Measurements from ENCODE around the gene DEXI.
"Not testable (repeated sequence)": the region's sequence is repeated elsewhere in the genome, so short reads cannot be mapped to it uniquely, and the experiment has no call there.

DEXI gene

DNA sequence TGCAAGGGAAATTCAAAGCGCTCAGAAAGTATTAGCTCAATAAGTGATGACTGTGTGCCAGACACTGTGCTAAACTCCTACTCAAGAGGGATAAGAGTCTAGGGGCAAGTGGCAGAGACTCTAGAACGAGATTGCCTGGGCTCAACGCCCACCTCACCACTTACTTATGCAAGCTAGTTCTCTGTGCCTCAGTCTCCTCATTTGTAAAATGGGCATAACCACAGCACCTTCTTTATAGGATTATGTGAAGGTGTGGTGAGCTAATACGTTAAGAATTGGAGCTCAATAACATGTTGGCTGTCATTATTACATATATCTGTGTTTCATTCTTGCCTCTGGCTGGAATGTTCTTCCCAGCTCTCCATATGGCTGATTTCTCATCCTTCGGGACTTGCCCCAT is 15.4 kb downstream of the DEXI start:
- no peak for TF ChIP-seq ARNT (IDR thresholded peaks at IDR 0.05)
- no peak for TF ChIP-seq FOXA1 (IDR thresholded peaks at IDR 0.05)
- TF ChIP-seq BHLHE40 (IDR thresholded peaks at IDR 0.05; ENCODE audit: borderline replicate concordance), result no peak
- no peak for TF ChIP-seq TARDBP (IDR thresholded peaks at IDR 0.05)
- no peak for TF ChIP-seq L3MBTL2 (conservative IDR thresholded peaks at IDR 0.05)
- TF ChIP-seq ZNF384 (IDR thresholded peaks at IDR 0.05), result no peak
- no peak for TF ChIP-seq ELF4 (IDR thresholded peaks at IDR 0.05)
- TF ChIP-seq HDGF (IDR thresholded peaks at IDR 0.05; ENCODE audit: borderline replicate concordance), result no peak
- no peak for TF ChIP-seq NFRKB (IDR thresholded peaks at IDR 0.05)
- no peak for TF ChIP-seq FOXM1 (IDR thresholded peaks at IDR 0.05; ENCODE audit: borderline replicate concordance)
- TF ChIP-seq FOXK2 (IDR thresholded peaks at IDR 0.05), result no peak
- TF ChIP-seq LEF1 (IDR thresholded peaks at IDR 0.05; ENCODE audit: borderline replicate concordance), result no peak
- DNase-seq (ENCODE audit: extremely low spot score), result no peak
- ChIA-PET CTCF (no interaction called here), POLR2A (no interaction called here)

DNA sequence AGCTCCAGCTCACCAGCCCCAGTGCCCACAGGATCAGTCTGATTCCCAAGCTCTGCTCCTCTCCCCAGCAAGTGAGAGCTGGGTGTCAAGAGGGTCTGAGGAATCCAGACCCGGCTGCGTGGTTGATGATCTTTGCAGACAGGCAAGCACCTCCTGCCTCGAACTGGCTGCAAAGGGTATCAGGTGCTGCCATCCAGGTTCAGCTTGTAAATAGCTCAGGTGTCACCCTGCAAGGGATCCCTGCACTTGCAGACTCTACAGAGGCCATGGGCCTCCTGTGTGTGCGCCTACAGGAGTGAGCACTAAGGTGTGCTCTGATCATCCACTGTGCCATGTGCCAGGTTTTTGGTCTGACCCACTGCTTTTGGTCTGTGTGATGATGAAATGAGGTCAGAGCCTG is 16.2 kb downstream of the DEXI start:
- no peak for DNase-seq (ENCODE audit: extremely low spot score)
- no peak for TF ChIP-seq ELF4 (IDR thresholded peaks at IDR 0.05)
- TF ChIP-seq BHLHE40 (IDR thresholded peaks at IDR 0.05; ENCODE audit: borderline replicate concordance), result no peak
- TF ChIP-seq ZNF384 (IDR thresholded peaks at IDR 0.05), result no peak
- TF ChIP-seq LEF1 (IDR thresholded peaks at IDR 0.05; ENCODE audit: borderline replicate concordance), result no peak
- no peak for TF ChIP-seq TARDBP (IDR thresholded peaks at IDR 0.05)
- no peak for TF ChIP-seq CTBP1 (IDR thresholded peaks at IDR 0.05; ENCODE audit: borderline replicate concordance)
- no peak for TF ChIP-seq FOXA1 (IDR thresholded peaks at IDR 0.05)
- no peak for TF ChIP-seq HDGF (IDR thresholded peaks at IDR 0.05; ENCODE audit: borderline replicate concordance)
- TF ChIP-seq SUZ12 (IDR thresholded peaks at IDR 0.05), result no peak
- TF ChIP-seq FOXM1 (IDR thresholded peaks at IDR 0.05; ENCODE audit: borderline replicate concordance), result no peak
- TF ChIP-seq NFRKB (IDR thresholded peaks at IDR 0.05), result no peak
- CTCF ChIA-PET, result interaction anchor here (0.6 kb wide), 1 partner anchor 349 kb away, joined by 3 read pairs; no protein-coding TSS in a partner anchor
- POLR2A ChIA-PET, result no interaction called here

DNA sequence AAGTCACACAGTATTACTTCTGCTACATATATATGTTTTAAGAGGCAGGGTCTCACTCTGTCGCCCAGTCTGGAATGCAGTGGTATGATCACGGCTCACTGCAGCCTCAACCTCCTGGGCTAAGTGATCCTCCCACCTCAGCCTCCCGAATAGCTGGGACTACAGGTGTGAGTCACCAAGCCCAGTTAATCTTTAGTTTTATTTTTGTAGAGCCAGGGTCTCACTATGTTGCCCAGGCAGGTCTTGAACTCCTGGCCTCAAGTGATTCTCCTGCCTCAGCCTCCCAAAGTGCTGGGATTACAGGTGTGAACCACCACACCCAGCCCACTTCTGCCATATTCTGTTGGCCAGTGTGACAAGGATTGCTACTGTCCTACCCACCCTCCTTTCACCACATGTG is 17.0 kb downstream of the DEXI start:
- POLR2A ChIA-PET; DNase-seq (ENCODE audit: extremely low spot score): not testable (repeated sequence)
- CTCF ChIA-PET, result interaction anchor here (0.6 kb wide), 1 partner anchor 350 kb away, joined by 3 read pairs; no protein-coding TSS in a partner anchor

DNA sequence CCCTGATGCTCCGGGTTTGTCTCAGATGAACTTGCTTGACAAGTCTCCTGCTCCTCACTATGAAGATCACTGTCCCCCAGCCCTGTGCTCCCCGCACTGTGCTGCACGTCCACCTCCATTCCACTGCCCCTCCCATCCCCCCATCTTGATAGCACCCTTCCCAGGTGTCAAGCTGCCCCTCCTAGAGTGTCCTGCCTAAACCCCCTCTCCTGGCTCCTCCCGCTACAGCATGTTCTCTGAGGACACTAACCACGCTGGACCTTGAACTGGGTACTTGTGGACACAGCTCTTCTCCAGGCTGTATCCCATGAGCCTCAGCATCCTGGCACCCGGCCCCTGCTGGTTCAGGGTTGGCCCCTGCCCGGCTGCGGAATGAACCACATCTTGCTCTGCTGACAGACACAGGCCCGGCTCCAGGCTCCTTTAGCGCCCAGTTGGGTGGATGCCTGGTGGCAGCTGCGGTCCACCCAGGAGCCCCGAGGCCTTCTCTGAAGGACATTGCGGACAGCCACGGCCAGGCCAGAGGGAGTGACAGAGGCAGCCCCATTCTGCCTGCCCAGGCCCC is 18.5 kb downstream of the DEXI start:
- POLR2A ChIA-PET, result interaction anchor here (1.5 kb wide), 1 partner anchor 19 kb away, joined by 3 read pairs; the partner anchor contains the start of gene DEXI
- CTCF ChIA-PET, result no interaction called here
- no peak for TF ChIP-seq FOXK2 (IDR thresholded peaks at IDR 0.05)
- no peak for TF ChIP-seq ZNF384 (IDR thresholded peaks at IDR 0.05)
- no peak for TF ChIP-seq FOXM1 (IDR thresholded peaks at IDR 0.05; ENCODE audit: borderline replicate concordance)
- TF ChIP-seq CTBP1 (IDR thresholded peaks at IDR 0.05; ENCODE audit: borderline replicate concordance), result no peak
- TF ChIP-seq ARNT (IDR thresholded peaks at IDR 0.05), result no peak
- no peak for TF ChIP-seq SUZ12 (IDR thresholded peaks at IDR 0.05)
- TF ChIP-seq L3MBTL2 (conservative IDR thresholded peaks at IDR 0.05), result no peak
- TF ChIP-seq BHLHE40 (IDR thresholded peaks at IDR 0.05; ENCODE audit: borderline replicate concordance), result no peak
- no peak for DNase-seq (ENCODE audit: extremely low spot score)

DNA sequence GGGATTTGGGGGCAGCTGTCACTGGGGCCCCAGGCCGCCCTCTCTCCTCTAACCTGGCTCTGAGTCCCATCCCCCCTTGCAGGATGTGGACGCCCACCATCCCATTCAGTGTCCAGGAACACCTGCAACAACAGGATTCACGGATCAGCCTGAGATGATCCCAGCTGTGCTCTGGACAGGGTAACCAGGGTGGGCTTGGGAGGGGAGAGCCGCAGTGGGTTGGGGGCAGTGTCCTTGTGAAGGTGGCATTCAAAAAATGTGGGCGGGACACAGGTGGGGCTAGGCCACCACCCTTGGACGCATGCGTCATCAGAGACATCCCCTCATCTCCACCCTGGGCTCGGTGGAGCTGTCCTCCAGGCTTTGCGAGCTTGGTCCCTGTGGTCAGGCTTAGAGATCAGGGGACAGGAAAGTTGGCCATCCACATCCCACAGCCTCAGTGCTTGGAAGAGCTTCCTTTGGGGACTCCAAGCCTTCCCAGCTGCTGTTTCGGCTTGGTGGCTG is 19.1 kb downstream of the DEXI start:
- DNase-seq (ENCODE audit: extremely low spot score), result no peak
- TF ChIP-seq SP1 (IDR thresholded peaks at IDR 0.05) (no peak), HDGF (IDR thresholded peaks at IDR 0.05; ENCODE audit: borderline replicate concordance) (no peak), ELF4 (IDR thresholded peaks at IDR 0.05) (no peak), BHLHE40 (IDR thresholded peaks at IDR 0.05; ENCODE audit: borderline replicate concordance) (no peak), FOXK2 (IDR thresholded peaks at IDR 0.05) (no peak), CTBP1 (IDR thresholded peaks at IDR 0.05; ENCODE audit: borderline replicate concordance) (no peak)
- ChIA-PET POLR2A (interaction anchor here (1.1 to 1.5 kb wide), 2 partner anchors 19 to 179 kb away, joined by 3 read pairs; partner anchors contain the start of genes DEXI and NUBP1), CTCF (interaction anchor here (0.6 kb wide), 1 partner anchor 164 kb away, joined by 3 read pairs; no protein-coding TSS in a partner anchor)

DNA sequence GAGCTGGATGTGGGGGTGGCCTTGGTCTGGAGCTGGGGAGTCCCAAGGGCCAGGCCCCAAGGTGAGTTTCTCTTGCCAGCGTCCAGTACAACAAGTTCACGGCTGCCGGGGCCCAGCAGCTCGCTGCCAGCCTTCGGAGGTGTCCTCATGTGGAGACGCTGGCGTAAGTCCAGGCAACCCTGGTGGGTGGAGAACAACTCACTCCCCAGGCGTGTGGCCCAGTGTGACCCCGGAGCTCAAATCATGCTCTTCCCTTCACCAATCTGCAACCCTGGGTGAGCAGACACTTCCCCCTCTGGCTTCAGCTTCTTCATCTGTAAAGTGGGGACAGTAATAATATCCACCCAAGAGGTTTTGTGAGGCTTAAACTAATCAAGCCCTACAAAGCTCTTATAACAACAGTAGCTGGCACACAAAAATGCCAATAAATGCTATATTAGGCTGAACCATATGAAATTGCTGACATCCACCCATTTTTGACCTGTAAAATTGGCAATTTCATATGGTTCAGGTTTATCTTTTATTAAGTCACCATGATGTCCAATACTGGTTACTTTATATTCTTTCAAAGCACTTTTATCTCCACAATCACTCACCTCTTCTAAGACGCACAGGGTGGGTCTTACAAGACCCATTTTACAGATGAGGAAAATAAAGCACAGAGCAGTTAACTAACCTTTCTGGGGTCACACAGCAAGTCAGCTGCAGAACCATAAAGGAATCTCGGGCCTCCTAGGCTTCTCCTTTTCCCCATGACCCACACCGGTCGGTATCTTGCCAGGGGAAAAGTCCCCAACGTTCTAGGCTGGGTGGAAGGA is 19.7 kb downstream of the DEXI start:
- TF ChIP-seq ZNF384 (IDR thresholded peaks at IDR 0.05) (no peak), BHLHE40 (IDR thresholded peaks at IDR 0.05; ENCODE audit: borderline replicate concordance) (no peak), SP1 (IDR thresholded peaks at IDR 0.05) (no peak), SUZ12 (IDR thresholded peaks at IDR 0.05) (no peak)
- TF ChIP-seq, protein P1, sequence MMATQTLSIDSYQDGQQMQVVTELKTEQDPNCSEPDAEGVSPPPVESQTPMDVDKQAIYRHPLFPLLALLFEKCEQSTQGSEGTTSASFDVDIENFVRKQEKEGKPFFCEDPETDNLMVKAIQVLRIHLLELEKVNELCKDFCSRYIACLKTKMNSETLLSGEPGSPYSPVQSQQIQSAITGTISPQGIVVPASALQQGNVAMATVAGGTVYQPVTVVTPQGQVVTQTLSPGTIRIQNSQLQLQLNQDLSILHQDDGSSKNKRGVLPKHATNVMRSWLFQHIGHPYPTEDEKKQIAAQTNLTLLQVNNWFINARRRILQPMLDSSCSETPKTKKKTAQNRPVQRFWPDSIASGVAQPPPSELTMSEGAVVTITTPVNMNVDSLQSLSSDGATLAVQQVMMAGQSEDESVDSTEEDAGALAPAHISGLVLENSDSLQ (IDR thresholded peaks at IDR 0.05), result no peak
- ChIA-PET CTCF (interaction anchor here (0.6 kb wide), 1 partner anchor 163 kb away, joined by 3 read pairs; no protein-coding TSS in a partner anchor), POLR2A (interaction anchor here (1.1 to 1.5 kb wide), 2 partner anchors 20 to 178 kb away, joined by 3 read pairs; partner anchors contain the start of genes DEXI and NUBP1)
- no peak for DNase-seq (ENCODE audit: extremely low spot score)

DNA sequence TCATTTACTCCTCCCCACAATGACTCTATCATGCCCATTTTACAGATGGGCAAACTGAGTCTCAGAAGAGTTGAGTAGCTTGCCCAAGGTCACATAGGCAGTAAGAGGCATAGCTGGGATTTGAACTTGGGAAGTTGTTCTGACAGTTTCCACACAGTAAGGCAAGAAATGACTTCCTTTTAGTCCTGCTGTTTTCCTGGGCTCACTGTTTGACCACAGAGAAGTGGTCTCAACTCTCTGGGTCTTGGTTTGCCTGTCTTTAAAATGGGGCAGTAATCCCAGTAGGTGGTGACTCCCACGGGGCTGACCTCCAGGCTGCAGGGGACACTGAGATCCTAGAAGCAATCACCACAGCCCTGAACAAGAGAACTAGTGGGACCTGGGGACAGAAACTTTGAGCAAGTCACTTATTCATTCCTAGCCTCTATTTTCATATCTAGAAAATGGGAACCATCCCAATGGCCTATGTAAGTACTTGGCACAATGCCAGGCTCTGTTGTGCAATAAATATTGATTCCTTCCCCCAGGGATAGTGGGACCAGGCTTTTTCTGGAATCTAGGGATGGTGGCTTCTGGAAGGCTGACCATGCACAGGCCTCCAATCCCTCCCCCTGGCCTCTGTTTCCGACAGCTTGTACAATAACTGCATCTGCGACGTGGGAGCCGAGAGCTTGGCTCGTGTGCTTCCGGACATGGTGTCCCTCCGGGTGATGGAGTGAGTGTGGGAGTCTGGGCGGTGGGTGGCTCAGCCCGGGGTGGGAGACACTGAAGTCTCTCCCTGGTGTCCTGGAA is 20.5 kb downstream of the DEXI start:
- no peak for DNase-seq (ENCODE audit: extremely low spot score)
- ChIA-PET CTCF (no interaction called here), POLR2A (interaction anchor here (1.1 kb wide), 1 partner anchor 178 kb away, joined by 3 read pairs; the partner anchor contains the start of gene NUBP1)
- TF ChIP-seq HDGF (IDR thresholded peaks at IDR 0.05; ENCODE audit: borderline replicate concordance), result no peak
- no peak for TF ChIP-seq LEF1 (IDR thresholded peaks at IDR 0.05; ENCODE audit: borderline replicate concordance)
- TF ChIP-seq FOXK2 (IDR thresholded peaks at IDR 0.05), result no peak
- TF ChIP-seq ZNF384 (IDR thresholded peaks at IDR 0.05), result no peak
- no peak for TF ChIP-seq CTBP1 (IDR thresholded peaks at IDR 0.05; ENCODE audit: borderline replicate concordance)
- TF ChIP-seq FOXM1 (IDR thresholded peaks at IDR 0.05; ENCODE audit: borderline replicate concordance), result no peak
- no peak for TF ChIP-seq TARDBP (IDR thresholded peaks at IDR 0.05)
- no peak for TF ChIP-seq L3MBTL2 (conservative IDR thresholded peaks at IDR 0.05)
- no peak for TF ChIP-seq SUZ12 (IDR thresholded peaks at IDR 0.05)
- no peak for TF ChIP-seq SP1 (IDR thresholded peaks at IDR 0.05)
- TF ChIP-seq NFRKB (IDR thresholded peaks at IDR 0.05), result no peak
- TF ChIP-seq, protein P1 (IDR thresholded peaks at IDR 0.05), result no peak
